ENCODE results near the gene CFAP52.
"Not testable (repeated sequence)": the region's sequence is repeated elsewhere in the genome, so short reads cannot be mapped to it uniquely, and the experiment has no call there.

Gene CFAP52

GRCh38 chr17:9576521-9577372 is at the start of gene CFAP52:
CFAP52 (plus strand) TSS chr17:9576642; CDS start chr17:9576696, 54 bp downstream.
- peak; percentile 56 to 75 (median 62) for DNase-seq (ENCODE audit: low read depth in 3 of 3)

- no peak for DNase-seq (ENCODE audit: low read depth in 3 of 3)
These were observed 48.7 kb upstream of the CFAP52 start for GRCh38 chr17:9527788-9528187.

- no peak for DNase-seq (ENCODE audit: low read depth in 3 of 3)
These were observed 47.3 kb upstream of the CFAP52 start for GRCh38 chr17:9529033-9529700.

- no peak for DNase-seq (ENCODE audit: low read depth in 3 of 3)
These were observed 45.4 kb upstream of the CFAP52 start for GRCh38 chr17:9531034-9531433.

- no peak for DNase-seq (ENCODE audit: low read depth in 3 of 3)
These were observed 43.7 kb upstream of the CFAP52 start for GRCh38 chr17:9532715-9533114.

GRCh38 chr17:9533441-9533840 is 43.0 kb upstream of the CFAP52 start:
- DNase-seq (ENCODE audit: low read depth in 3 of 3), result no peak

- no peak for DNase-seq (ENCODE audit: low read depth in 3 of 3)
These were observed 40.4 kb upstream of the CFAP52 start for GRCh38 chr17:9536061-9536460.

GRCh38 chr17:9537177-9537776 is 39.2 kb upstream of the CFAP52 start:
- DNase-seq (ENCODE audit: low read depth in 3 of 3), result no peak

- DNase-seq (ENCODE audit: low read depth in 3 of 3), result no peak
These were observed 37.8 kb upstream of the CFAP52 start for GRCh38 chr17:9538626-9539025.

GRCh38 chr17:9541718-9542117 is 34.7 kb upstream of the CFAP52 start:
- DNase-seq (ENCODE audit: low read depth in 3 of 3), result no peak

GRCh38 chr17:9544221-9544620 is 32.2 kb upstream of the CFAP52 start:
- DNase-seq (ENCODE audit: low read depth in 3 of 3), result no peak

GRCh38 chr17:9549215-9549614 is 27.2 kb upstream of the CFAP52 start:
- no peak for DNase-seq (ENCODE audit: low read depth in 3 of 3)

GRCh38 chr17:9553181-9553580 is 23.3 kb upstream of the CFAP52 start:
- no peak for DNase-seq (ENCODE audit: low read depth in 3 of 3)

- no peak for DNase-seq (ENCODE audit: low read depth in 3 of 3)
These were observed 22.8 kb upstream of the CFAP52 start for GRCh38 chr17:9553596-9553995.

- peak in 2 of 3 experiments; percentile 19 to 44 for DNase-seq (ENCODE audit: low read depth in 3 of 3)
These were observed 21.7 kb upstream of the CFAP52 start for GRCh38 chr17:9554715-9555114.

- DNase-seq (ENCODE audit: low read depth in 3 of 3), result no peak
These were observed 19.2 kb upstream of the CFAP52 start for GRCh38 chr17:9557161-9557755.

GRCh38 chr17:9557857-9558256 is 18.6 kb upstream of the CFAP52 start:
- DNase-seq (ENCODE audit: low read depth in 3 of 3), result no peak

- DNase-seq (ENCODE audit: low read depth in 3 of 3), result no peak
These were observed 12.3 kb upstream of the CFAP52 start for GRCh38 chr17:9564104-9564503.

GRCh38 chr17:9566067-9566466 is 10.4 kb upstream of the CFAP52 start:
- no peak for DNase-seq (ENCODE audit: low read depth in 3 of 3)

GRCh38 chr17:9566739-9567138 is 9.7 kb upstream of the CFAP52 start:
- not testable (repeated sequence) for DNase-seq (ENCODE audit: low read depth in 3 of 3)

- no peak for DNase-seq (ENCODE audit: low read depth in 3 of 3)
These were observed 8.4 kb upstream of the CFAP52 start for GRCh38 chr17:9568004-9568403.

- no peak for DNase-seq (ENCODE audit: low read depth in 3 of 3)
These were observed 7.4 kb upstream of the CFAP52 start for GRCh38 chr17:9568957-9569588.
